Esophagus squamous epithelium (tissue), 5 donors: ENCODE measurements around the gene KLHL35. TPM values are rescaled to one million over a fixed set of nuclear protein-coding genes. Genes with fewer than 3 reads are reported as not detected.

Source experiments
- DNase-seq: peaks from one replicate; lab custom pipeline; 2025; lab: John Stamatoyannopoulos, UW
- H3K27ac ChIP-seq, 4 donors: fragments of 200-600 bp; sonication (generic); one replicate each; pipeline ENCODE4 v1.5.1; 2016 to 2019; ENCODE audit warnings: mild to moderate bottlenecking in 1 of 4
- H3K27me3 ChIP-seq, 4 donors: fragments of 200-600 bp; sonication (generic); 1 replicate in 3 of 4; 2 replicates in 1 of 4; pipeline versions ENCODE4 v1.5.1 to v1.6.0; 2017 to 2021; ENCODE audit warnings: antibody characterized with exemption in 1 of 4
- H3K36me3 ChIP-seq, 3 donors: fragments of 200-600 bp; sonication (generic); one replicate each; pipeline ENCODE4 v1.5.1; 2016 to 2019
- H3K4me1 ChIP-seq, 3 donors: fragments of 200-600 bp; sonication (generic); one replicate each; pipeline ENCODE4 v1.5.1; 2017 to 2019
- H3K4me3 ChIP-seq, 4 donors: fragments of 200-600 bp; sonication (generic); 1 replicate in 3 of 4; 2 replicates in 1 of 4; pipeline ENCODE4 v1.5.1; 2016 to 2019; ENCODE audit warnings: mild to moderate bottlenecking in 2 of 4, moderate library complexity in 1 of 4
- H3K9me3 ChIP-seq, 3 donors: fragments of 200-600 bp; sonication (generic); one replicate each; pipeline ENCODE4 v1.5.1; 2016 to 2019
- POLR2A ChIP-seq, 4 donors: fragments of 450-650 bp; IDR thresholded peaks; one replicate each; pipeline ENCODE4 v1.6.1; 2017; ENCODE audit warnings: antibody characterized with exemption in 4 of 4, mild to moderate bottlenecking in 4 of 4, moderate library complexity in 3 of 4
- WGBS, 2 donors: methylation state at CpG; one replicate each; pipeline ENCODE4 v1.1.5; 2018; 5-methylcytosine and 5-hydroxymethylcytosine counted together
- intact Hi-C: fragments of 100-400 bp; cut with DNase I; formaldehyde crosslinking; loops from one replicate; pipeline ENCODE4 v1.15.0; 2022
- total RNA-seq, 4 donors: library from RNA; depleted of rRNA; stranded (reverse); fragments of >200 nt; gene quantifications; one replicate each; pipeline ENCODE4 v1.1.0, GENCODE V29; 2016
- TF ChIP-seq, protein P1 (sequence below), 6 experiments: fragments of 450-650 bp in 4 of 6; fragments of 200-600 bp in 2 of 6; sonication (generic) in 2 of 6; IDR thresholded peaks; one replicate each; pipeline ENCODE4 v1.5.1; 2016 to 2019; ENCODE audit warnings: antibody characterized with exemption in 6 of 6, mild to moderate bottlenecking in 4 of 6, moderate library complexity in 4 of 6
- donor health status: DM: yes; HTN: yes; CAD: no.

The KLHL35 gene
- total RNA-seq, 4 donors from 2014 or later = 0.62 to 0.95 (median 0.91) TPM; not detected in 1

DNA sequence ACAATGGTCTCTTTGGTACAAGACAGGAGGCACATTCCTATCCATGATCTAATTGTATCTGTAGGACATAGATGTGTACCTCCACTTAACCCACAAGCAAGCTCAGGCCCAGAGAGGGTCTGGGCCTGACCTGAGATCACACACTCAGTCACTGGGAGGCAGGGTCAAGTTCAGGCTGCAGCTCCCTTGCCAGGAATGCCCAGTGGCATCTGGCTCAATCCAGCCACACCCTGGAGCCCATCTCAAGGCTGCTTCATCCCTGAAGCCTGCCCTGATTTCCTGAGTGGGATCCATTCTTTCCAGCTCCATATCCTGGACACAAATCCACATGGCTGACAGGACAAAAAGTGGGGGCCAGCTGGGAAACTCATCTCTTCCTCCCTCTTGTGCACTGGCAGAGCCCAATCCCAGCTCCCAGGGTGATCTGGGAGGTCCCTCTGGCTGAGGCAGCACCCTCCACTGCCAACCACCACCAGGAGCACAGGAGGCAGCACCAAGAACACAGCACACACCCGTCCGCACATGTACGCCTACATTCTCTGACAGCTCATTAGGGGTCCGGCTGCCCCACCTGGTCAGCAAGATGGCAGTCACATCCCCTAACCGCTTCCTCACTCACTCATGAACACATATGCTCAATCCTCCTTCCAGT, 39.2 kb upstream of the KLHL35 start:
- peaks cover 16 to 44% (median 28%) of the 10 kb centered on the region in 3 donors for H3K4me1 ChIP-seq
- H3K27ac ChIP-seq = no peak overlapping the region
- H3K36me3 ChIP-seq = no peaks in the 10 kb centered on the region
- H3K9me3 ChIP-seq = no peaks in the 10 kb centered on the region
- 96 to 98% methylated on average over 4 to 5 of the region's 5 CpGs for WGBS, 2 donors
- no peaks in the 10 kb centered on the region for H3K27me3 ChIP-seq
- no peak for TF ChIP-seq POLR2A (IDR thresholded peaks at IDR 0.05)
- TF ChIP-seq, protein P1, sequence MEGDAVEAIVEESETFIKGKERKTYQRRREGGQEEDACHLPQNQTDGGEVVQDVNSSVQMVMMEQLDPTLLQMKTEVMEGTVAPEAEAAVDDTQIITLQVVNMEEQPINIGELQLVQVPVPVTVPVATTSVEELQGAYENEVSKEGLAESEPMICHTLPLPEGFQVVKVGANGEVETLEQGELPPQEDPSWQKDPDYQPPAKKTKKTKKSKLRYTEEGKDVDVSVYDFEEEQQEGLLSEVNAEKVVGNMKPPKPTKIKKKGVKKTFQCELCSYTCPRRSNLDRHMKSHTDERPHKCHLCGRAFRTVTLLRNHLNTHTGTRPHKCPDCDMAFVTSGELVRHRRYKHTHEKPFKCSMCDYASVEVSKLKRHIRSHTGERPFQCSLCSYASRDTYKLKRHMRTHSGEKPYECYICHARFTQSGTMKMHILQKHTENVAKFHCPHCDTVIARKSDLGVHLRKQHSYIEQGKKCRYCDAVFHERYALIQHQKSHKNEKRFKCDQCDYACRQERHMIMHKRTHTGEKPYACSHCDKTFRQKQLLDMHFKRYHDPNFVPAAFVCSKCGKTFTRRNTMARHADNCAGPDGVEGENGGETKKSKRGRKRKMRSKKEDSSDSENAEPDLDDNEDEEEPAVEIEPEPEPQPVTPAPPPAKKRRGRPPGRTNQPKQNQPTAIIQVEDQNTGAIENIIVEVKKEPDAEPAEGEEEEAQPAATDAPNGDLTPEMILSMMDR (IDR thresholded peaks at IDR 0.05) = no peak
- DNase-seq = no peak
- intact Hi-C loops = no loop called here
- no peak overlapping the region for H3K4me3 ChIP-seq

DNA sequence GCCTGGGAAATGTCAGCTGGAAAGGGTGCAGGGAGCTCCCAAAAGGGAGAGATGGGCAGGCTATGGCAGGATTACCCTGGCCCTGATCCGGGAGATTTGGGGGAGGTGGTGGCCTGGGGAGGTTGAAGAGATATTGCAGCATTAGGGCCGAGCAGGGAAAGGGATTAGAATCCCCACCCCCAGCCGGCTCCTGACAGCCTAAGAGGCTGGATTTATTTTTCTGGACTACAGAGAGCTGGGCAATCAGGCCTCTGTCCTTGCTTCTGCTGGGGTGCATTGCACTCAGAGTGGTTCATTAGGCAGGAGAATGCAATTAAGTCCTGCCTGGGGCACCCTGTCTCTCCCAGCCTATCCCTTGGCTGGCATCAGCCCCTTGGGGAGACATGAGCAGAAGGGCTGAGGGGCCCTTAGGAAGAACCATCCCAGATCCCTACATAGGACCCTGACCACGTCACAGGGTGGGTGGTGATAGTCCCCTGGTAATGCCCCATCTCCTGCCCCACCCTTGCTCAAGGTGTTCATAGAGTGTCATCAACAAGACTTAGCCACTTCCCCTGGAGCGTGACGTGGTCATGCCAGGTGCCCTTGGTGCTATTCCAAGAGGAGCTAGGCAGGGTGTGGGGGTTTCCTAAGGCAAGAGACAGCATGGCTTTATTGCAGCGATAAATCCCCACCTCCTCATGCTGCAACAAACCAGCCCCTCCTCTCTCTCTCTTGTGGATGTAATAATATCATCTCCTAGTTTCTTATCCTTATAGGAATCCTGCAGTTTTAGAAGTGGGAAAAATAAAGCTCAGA, 38.4 kb upstream of the KLHL35 start:
- TF ChIP-seq, protein P1 (IDR thresholded peaks at IDR 0.05) = no peak
- TF ChIP-seq POLR2A (IDR thresholded peaks at IDR 0.05) = no peak
- Histone ChIP-seq H3K36me3 (no peaks in the 10 kb centered on the region), H3K4me3 (no peak overlapping the region), H3K4me1 (peaks cover 9 to 42% (median 25%) of the 10 kb centered on the region in 3 donors), H3K9me3 (no peaks in the 10 kb centered on the region), H3K27ac (no peak overlapping the region), H3K27me3 (no peaks in the 10 kb centered on the region)
- 57 to 59% methylated on average over 3 to 6 of the region's 7 CpGs for WGBS, 2 donors
- intact Hi-C loops = no loop called here
- DNase-seq = no peak

DNA sequence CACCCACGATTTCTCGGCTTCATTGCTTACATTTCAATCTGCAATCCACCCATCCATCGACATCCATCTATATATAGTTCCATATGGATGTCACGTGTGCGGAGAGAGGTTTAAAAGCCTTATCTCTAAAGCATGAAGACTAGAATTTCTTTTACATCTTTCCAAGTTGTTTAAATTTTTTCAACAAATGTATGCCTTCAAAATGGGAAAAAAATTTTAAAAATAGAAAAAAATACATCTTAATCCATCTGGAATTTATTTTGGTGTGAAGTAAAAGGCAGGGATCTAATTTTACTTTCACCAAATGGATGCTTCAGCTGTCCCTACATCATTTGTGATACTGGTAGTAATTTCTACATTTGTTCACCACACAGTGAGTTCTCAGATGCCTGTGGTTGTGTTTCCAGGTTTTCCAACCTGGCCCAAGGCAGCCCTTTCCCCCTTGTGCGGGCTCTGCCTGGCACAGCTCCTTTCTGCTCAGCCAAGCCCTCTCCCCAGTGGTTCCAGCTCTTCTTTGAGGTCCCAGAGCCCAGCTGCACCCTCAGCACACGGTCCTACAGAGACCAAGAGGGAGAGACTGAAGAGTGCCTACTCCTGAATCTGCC, 37.6 kb upstream of the KLHL35 start:
- H3K4me3 ChIP-seq = no peak overlapping the region
- intact Hi-C loops = no loop called here
- no peak overlapping the region for H3K27ac ChIP-seq
- H3K36me3 ChIP-seq = no peaks in the 10 kb centered on the region
- H3K27me3 ChIP-seq = no peaks in the 10 kb centered on the region
- 79 to 86% methylated on average over 7 of the region's 7 CpGs for WGBS, 2 donors
- DNase-seq = no peak
- peaks cover 2 to 41% (median 17%) of the 10 kb centered on the region in 3 donors for H3K4me1 ChIP-seq
- no peak for TF ChIP-seq POLR2A (IDR thresholded peaks at IDR 0.05)
- TF ChIP-seq, protein P1 (IDR thresholded peaks at IDR 0.05) = no peak
- H3K9me3 ChIP-seq = no peaks in the 10 kb centered on the region

DNA sequence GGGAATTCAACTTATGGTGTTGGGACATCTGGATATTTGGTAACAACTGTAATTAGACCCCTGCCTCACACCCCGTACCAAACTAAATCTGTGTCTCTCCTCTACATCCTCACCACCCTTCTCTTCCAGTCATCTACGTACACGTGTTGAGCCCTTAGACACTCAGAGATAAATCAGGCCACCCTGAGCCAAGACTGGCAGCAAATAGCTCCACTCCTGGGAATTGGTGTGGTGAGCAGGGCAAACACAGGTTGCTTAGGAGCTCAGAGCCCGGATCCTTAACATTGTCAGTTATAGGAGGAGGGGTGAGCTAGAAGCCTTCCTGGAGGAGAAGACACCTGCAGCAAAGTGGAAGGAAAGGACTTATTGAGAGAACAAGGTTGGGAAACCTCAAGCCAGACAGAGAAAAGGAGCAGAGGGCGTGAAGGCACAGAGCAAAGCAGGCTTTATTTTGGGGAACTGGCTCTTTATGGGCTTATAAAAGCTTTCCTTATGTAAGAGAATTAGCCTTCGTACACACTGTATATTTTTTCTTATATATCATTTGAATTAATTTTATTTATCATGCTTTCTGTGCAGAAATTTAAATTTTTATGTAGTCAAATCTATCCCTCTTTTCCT, 36.9 kb upstream of the KLHL35 start:
- Histone ChIP-seq H3K4me3 (no peak overlapping the region), H3K27ac (no peak overlapping the region), H3K4me1 (peaks cover 0 to 34% (median 10%) of the 10 kb centered on the region in 3 donors), H3K9me3 (no peaks in the 10 kb centered on the region), H3K36me3 (no peaks in the 10 kb centered on the region), H3K27me3 (no peaks in the 10 kb centered on the region)
- DNase-seq = no peak
- WGBS, 2 donors = 61 to 77% methylated on average over 5 to 6 of the region's 6 CpGs
- TF ChIP-seq, protein P1 (IDR thresholded peaks at IDR 0.05) = no peak
- no peak for TF ChIP-seq POLR2A (IDR thresholded peaks at IDR 0.05)
- intact Hi-C loops = no loop called here
